GM19463 (cell line): ENCODE measurements around the gene LCE1F.

ENCODE experiments used
- ATAC-seq: cut with Tn5 transposase; IDR thresholded peaks from one replicate; pipeline ENCODE4 v1.9.1; 2021; ENCODE audit warnings: mild to moderate bottlenecking, moderate library complexity; ENCODE audit not compliant: unreplicated experiment

LCE1F gene

GRCh38 chr1:152774875-152775274 is at the start of gene LCE1F:
TSS of gene LCE1F (plus strand) at chr1:152775140. CDS start at chr1:152776372, 1,232 bp downstream.
- ATAC-seq: no peak

- no peak for ATAC-seq
Observed at GRCh38 chr1:152725261-152725660, 49.7 kb upstream of the LCE1F start.

- no peak for ATAC-seq
Observed at GRCh38 chr1:152728986-152729385, 46.0 kb upstream of the LCE1F start.

GRCh38 chr1:152735648-152736047 is 39.3 kb upstream of the LCE1F start:
- ATAC-seq: no peak

GRCh38 chr1:152737997-152738396 is 36.9 kb upstream of the LCE1F start:
- ATAC-seq: no peak

- ATAC-seq: no peak
Observed at GRCh38 chr1:152739841-152740240, 35.1 kb upstream of the LCE1F start.

- no peak for ATAC-seq
Observed at GRCh38 chr1:152741656-152742055, 33.3 kb upstream of the LCE1F start.

- ATAC-seq: no peak
Observed at GRCh38 chr1:152743371-152744145, 31.4 kb upstream of the LCE1F start.

- no peak for ATAC-seq
Observed at GRCh38 chr1:152745289-152745704, 29.6 kb upstream of the LCE1F start.

GRCh38 chr1:152745765-152746444 is 29.0 kb upstream of the LCE1F start:
- no peak for ATAC-seq

- ATAC-seq: no peak
Observed at GRCh38 chr1:152747831-152748230, 27.1 kb upstream of the LCE1F start.

- ATAC-seq: no peak
Observed at GRCh38 chr1:152752225-152752624, 22.7 kb upstream of the LCE1F start.

GRCh38 chr1:152753586-152753985 is 21.4 kb upstream of the LCE1F start:
- no peak for ATAC-seq

GRCh38 chr1:152756872-152757271 is 18.1 kb upstream of the LCE1F start:
- ATAC-seq: no peak

GRCh38 chr1:152757747-152758146 is 17.2 kb upstream of the LCE1F start, which contains the start of gene KPRP:
TSS of gene KPRP (plus strand) at chr1:152758025. CDS start at chr1:152759589, 1,564 bp downstream.
- ATAC-seq: no peak

- ATAC-seq: no peak
Observed at GRCh38 chr1:152758636-152759035, 16.3 kb upstream of the LCE1F start.

GRCh38 chr1:152759453-152760173 is 15.3 kb upstream of the LCE1F start:
- ATAC-seq: no peak

GRCh38 chr1:152760551-152761190 is 14.3 kb upstream of the LCE1F start:
- ATAC-seq: no peak

- ATAC-seq: no peak
Observed at GRCh38 chr1:152761609-152762213, 13.2 kb upstream of the LCE1F start.

GRCh38 chr1:152768847-152769533 is 6.0 kb upstream of the LCE1F start:
- ATAC-seq: no peak
